ENCODE data around the gene CCDC71L.
A peak's percentile ranks its signal among the peaks of the same experiment; 100 is the strongest.

CCDC71L gene

GRCh38 chr7:106668861-106669524, 8.0 kb upstream of the CCDC71L start:
- Histone ChIP-seq H3K79me2 (ENCODE audit: insufficient read depth, low read depth) (no peaks in the 10 kb centered on the region), H3K4me2 (no peak overlapping the region), H3K4me3 (IDR thresholded peaks at IDR 0.05; ENCODE audit: insufficient read depth, low read depth, low read length) (no peak overlapping the region), H3K36me3 (ENCODE audit: insufficient read depth) (no peaks in the 10 kb centered on the region), H2AFZ (ENCODE audit: low read depth) (no peak overlapping the region), H3K27ac (no peak overlapping the region), H4K20me1 (ENCODE audit: insufficient read depth) (no peaks in the 10 kb centered on the region), H3K4me1 (ENCODE audit: low read depth, poor library complexity, severe bottlenecking) (no peaks in the 10 kb centered on the region), H3K27me3 (ENCODE audit: insufficient read depth, low read depth) (no peaks in the 10 kb centered on the region), H3K9ac (no peak overlapping the region)
- no peak for TF ChIP-seq CTCF (conservative IDR thresholded peaks at IDR 0.05; ENCODE audit: low read depth, low read length)

- H3K27me3 ChIP-seq (ENCODE audit: insufficient read depth, low read depth) = no peaks in the 10 kb centered on the region
- no peak overlapping the region for H3K4me3 ChIP-seq (IDR thresholded peaks at IDR 0.05; ENCODE audit: insufficient read depth, low read depth, low read length)
- H3K9ac ChIP-seq = no peak overlapping the region
- no peaks in the 10 kb centered on the region for H4K20me1 ChIP-seq (ENCODE audit: insufficient read depth)
- no peaks in the 10 kb centered on the region for H3K79me2 ChIP-seq (ENCODE audit: insufficient read depth, low read depth)
- no peak overlapping the region for H2AFZ ChIP-seq (ENCODE audit: low read depth)
- no peaks in the 10 kb centered on the region for H3K36me3 ChIP-seq (ENCODE audit: insufficient read depth)
- H3K27ac ChIP-seq = no peak overlapping the region
- no peak for TF ChIP-seq CTCF (conservative IDR thresholded peaks at IDR 0.05; ENCODE audit: low read depth, low read length)
- no peak overlapping the region for H3K4me2 ChIP-seq
- no peaks in the 10 kb centered on the region for H3K4me1 ChIP-seq (ENCODE audit: low read depth, poor library complexity, severe bottlenecking)
Measured at GRCh38 chr7:106666353-106666752, 5.4 kb upstream of the CCDC71L start.

GRCh38 chr7:106664343-106664742, 3.4 kb upstream of the CCDC71L start:
- no peak overlapping the region for H3K4me3 ChIP-seq (IDR thresholded peaks at IDR 0.05; ENCODE audit: insufficient read depth, low read depth, low read length)
- H3K4me2 ChIP-seq = no peak overlapping the region
- no peaks in the 10 kb centered on the region for H3K79me2 ChIP-seq (ENCODE audit: insufficient read depth, low read depth)
- no peaks in the 10 kb centered on the region for H4K20me1 ChIP-seq (ENCODE audit: insufficient read depth)
- H3K9ac ChIP-seq = no peak overlapping the region
- H3K4me1 ChIP-seq (ENCODE audit: low read depth, poor library complexity, severe bottlenecking) = peaks cover 1% of the 10 kb centered on the region
- H3K27ac ChIP-seq = no peak overlapping the region
- no peaks in the 10 kb centered on the region for H3K36me3 ChIP-seq (ENCODE audit: insufficient read depth)
- no peak overlapping the region; the same call in 1 of the 2 replicates for H2AFZ ChIP-seq (ENCODE audit: low read depth)
- H3K27me3 ChIP-seq (ENCODE audit: insufficient read depth, low read depth) = no peaks in the 10 kb centered on the region
- no peak for TF ChIP-seq CTCF (conservative IDR thresholded peaks at IDR 0.05; ENCODE audit: low read depth, low read length)

GRCh38 chr7:106659963-106660861, 746 bp downstream of the CCDC71L start:
- no peak overlapping the region for H3K4me3 ChIP-seq (IDR thresholded peaks at IDR 0.05; ENCODE audit: insufficient read depth, low read depth, low read length)
- H3K36me3 ChIP-seq (ENCODE audit: insufficient read depth) = no peaks in the 10 kb centered on the region
- H3K9ac ChIP-seq = peak overlapping the region; percentile 84
- no peaks in the 10 kb centered on the region for H4K20me1 ChIP-seq (ENCODE audit: insufficient read depth)
- H3K79me2 ChIP-seq (ENCODE audit: insufficient read depth, low read depth) = no peaks in the 10 kb centered on the region; the same call in 1 of the 2 replicates
- H3K4me1 ChIP-seq (ENCODE audit: low read depth, poor library complexity, severe bottlenecking) = peaks cover 25% of the 10 kb centered on the region
- peak overlapping the region; percentile 62 for H2AFZ ChIP-seq (ENCODE audit: low read depth)
- no peaks in the 10 kb centered on the region for H3K27me3 ChIP-seq (ENCODE audit: insufficient read depth, low read depth)
- peak overlapping the region; percentile 73 for H3K4me2 ChIP-seq
- peak overlapping the region; percentile 85 for H3K27ac ChIP-seq
- peak; percentile 80 for TF ChIP-seq CTCF (conservative IDR thresholded peaks at IDR 0.05; ENCODE audit: low read depth, low read length)
